Smooth muscle cell (in vitro differentiated cells): ENCODE measurements around the gene MUSK. TPM values are rescaled to one million over a fixed set of nuclear protein-coding genes. Genes with fewer than 3 reads are reported as not detected.

Source experiments
- DNase-seq: peaks from one replicate; lab custom pipeline; 2025; ENCODE audit not compliant: unreplicated experiment; lab: John Stamatoyannopoulos, UW
- H2AFZ ChIP-seq: fragments of 200-600 bp; sonication (generic); 2 replicates; pipeline ENCODE4 v1.6.0; 2016; ENCODE audit warnings: antibody characterized with exemption, low read depth, mild to moderate bottlenecking
- H3F3A ChIP-seq: fragments of 200-600 bp; sonication (generic); 2 replicates; pipeline ENCODE4 v1.6.0; 2017; ENCODE audit warnings: antibody characterized with exemption, low read depth
- H3K27ac ChIP-seq: fragments of 200-600 bp; sonication (generic); 2 replicates; pipeline ENCODE4 v1.5.1; 2016; ENCODE audit warnings: low read depth, mild to moderate bottlenecking
- H3K27me3 ChIP-seq: fragments of 200-600 bp; sonication (generic); 2 replicates; pipeline ENCODE4 v1.6.1; 2016; ENCODE audit warnings: low read depth, mild to moderate bottlenecking
- H3K36me3 ChIP-seq: fragments of 200-600 bp; sonication (generic); 2 replicates; pipeline ENCODE4 v1.5.1; 2016; ENCODE audit warnings: low read depth
- H3K4me1 ChIP-seq: fragments of 200-600 bp; sonication (generic); 2 replicates; pipeline ENCODE4 v1.5.1; 2016; ENCODE audit warnings: low read depth
- H3K4me2 ChIP-seq: fragments of 200-600 bp; sonication (generic); 2 replicates; pipeline ENCODE4 v1.6.0; 2016; ENCODE audit warnings: mild to moderate bottlenecking
- H3K4me3 ChIP-seq: fragments of 200-600 bp; sonication (generic); 2 replicates; pipeline ENCODE4 v1.5.1; 2016; ENCODE audit warnings: mild to moderate bottlenecking
- H3K79me2 ChIP-seq: fragments of 200-600 bp; sonication (generic); 2 replicates; pipeline ENCODE4 v1.6.0; 2016; ENCODE audit warnings: low read depth, mild to moderate bottlenecking
- H3K9ac ChIP-seq: fragments of 200-600 bp; sonication (generic); 2 replicates; pipeline ENCODE4 v1.6.0; 2016; ENCODE audit warnings: low read depth
- H3K9me3 ChIP-seq: fragments of 200-600 bp; sonication (generic); replicated peaks from 2 replicates; pipeline ENCODE4 v1.5.1; 2016; ENCODE audit warnings: low read depth
- H4K20me1 ChIP-seq: fragments of 200-600 bp; sonication (generic); 2 replicates; pipeline ENCODE4 v1.6.0; 2016; ENCODE audit warnings: low read depth
- CTCF ChIP-seq: fragments of 200-600 bp; sonication (generic); IDR thresholded peaks from 2 replicates; pipeline ENCODE4 v1.5.1; 2017; ENCODE audit warnings: borderline replicate concordance, mild to moderate bottlenecking, antibody characterized with exemption; ENCODE audit not compliant: insufficient read depth, poor library complexity, severe bottlenecking
- WGBS: methylation state at CpG from one replicate; pipeline ENCODE4 v1.1.7; 2016; ENCODE audit warnings: low lambda C conversion rate; 5-methylcytosine and 5-hydroxymethylcytosine counted together
- polyA plus RNA-seq: library from polyadenylated mRNA; unstranded; fragments of >200 nt; fragmentation: Nextera tagmentation; extraction: Ambion mirVana; gene quantifications from 2 replicates; pipeline ENCODE4 v1.2.1, GENCODE V29; 2016
- total RNA-seq: library from RNA; depleted of rRNA; stranded (reverse); fragments of >200 nt; gene quantifications from 2 replicates; pipeline ENCODE4 v1.2.3, GENCODE V29; 2014

The MUSK gene
- total and polyA plus RNA-seq, 2 experiments from 2014 or later: not detected

- TF ChIP-seq CTCF: no peak
- H3F3A ChIP-seq: no peaks in the 10 kb centered on the region
- H3K9ac ChIP-seq: no peak overlapping the region
- no peak for DNase-seq
- no peak overlapping the region for H3K4me2 ChIP-seq
- 89% methylated on average over 3 of the region's 3 CpGs for WGBS
- no peaks in the 10 kb centered on the region for H3K79me2 ChIP-seq
- H3K4me3 ChIP-seq: no peak overlapping the region
- H3K36me3 ChIP-seq: no peaks in the 10 kb centered on the region
- H2AFZ ChIP-seq: no peak overlapping the region
- H3K27me3 ChIP-seq: no peaks in the 10 kb centered on the region
- no peaks in the 10 kb centered on the region for H3K9me3 ChIP-seq
- no peaks in the 10 kb centered on the region for H4K20me1 ChIP-seq
- peaks cover 5% of the 10 kb centered on the region for H3K4me1 ChIP-seq
- H3K27ac ChIP-seq: no peak overlapping the region
Observed at GRCh38 chr9:110832926-110833325, 164.3 kb downstream of the MUSK start.

GRCh38 chr9:110835404-110835803 lies 166.8 kb downstream of the MUSK start:
- no peak overlapping the region for H2AFZ ChIP-seq
- H3K9me3 ChIP-seq: no peaks in the 10 kb centered on the region
- no peak overlapping the region for H3K9ac ChIP-seq
- no peak overlapping the region for H3K4me3 ChIP-seq
- no peaks in the 10 kb centered on the region for H3F3A ChIP-seq
- H4K20me1 ChIP-seq: no peaks in the 10 kb centered on the region
- no peak for DNase-seq
- H3K27ac ChIP-seq: no peak overlapping the region
- no peaks in the 10 kb centered on the region for H3K27me3 ChIP-seq
- H3K36me3 ChIP-seq: no peaks in the 10 kb centered on the region
- TF ChIP-seq CTCF: no peak
- H3K4me1 ChIP-seq: peaks cover 5% of the 10 kb centered on the region
- H3K79me2 ChIP-seq: no peaks in the 10 kb centered on the region
- H3K4me2 ChIP-seq: peak overlapping the region; percentile 69
- WGBS: 28% methylated on average over 3 of the region's 3 CpGs

- no peak overlapping the region for H2AFZ ChIP-seq
- H3K79me2 ChIP-seq: no peaks in the 10 kb centered on the region
- peak overlapping the region; percentile 69 for H3K4me2 ChIP-seq
- H3K4me1 ChIP-seq: peaks cover 5% of the 10 kb centered on the region
- WGBS: 52% methylated on average over 1 of the region's 1 CpG
- DNase-seq: no peak
- no peak overlapping the region for H3K4me3 ChIP-seq
- TF ChIP-seq CTCF: no peak
- no peak overlapping the region for H3K9ac ChIP-seq
- H3K27me3 ChIP-seq: no peaks in the 10 kb centered on the region
- no peak overlapping the region for H3K27ac ChIP-seq
- H3K36me3 ChIP-seq: no peaks in the 10 kb centered on the region
- H4K20me1 ChIP-seq: no peaks in the 10 kb centered on the region
- H3K9me3 ChIP-seq: no peaks in the 10 kb centered on the region
- no peaks in the 10 kb centered on the region for H3F3A ChIP-seq
Observed at GRCh38 chr9:110835859-110836271, 167.3 kb downstream of the MUSK start.

GRCh38 chr9:110837401-110838005 lies 168.9 kb downstream of the MUSK start:
- Histone ChIP-seq H2AFZ (no peak overlapping the region), H3K4me1 (peaks cover 5% of the 10 kb centered on the region), H3K79me2 (no peaks in the 10 kb centered on the region), H3K27ac (no peak overlapping the region), H4K20me1 (no peaks in the 10 kb centered on the region), H3K27me3 (no peaks in the 10 kb centered on the region), H3F3A (no peaks in the 10 kb centered on the region), H3K9ac (no peak overlapping the region), H3K36me3 (no peaks in the 10 kb centered on the region), H3K9me3 (no peaks in the 10 kb centered on the region), H3K4me2 (no peak overlapping the region), H3K4me3 (no peak overlapping the region)
- 89% methylated on average over 2 of the region's 2 CpGs for WGBS
- no peak for DNase-seq
- no peak for TF ChIP-seq CTCF
